K562 (cell line): ENCODE data around the gene GAL3ST1. TPM values are rescaled to one million over a fixed set of nuclear protein-coding genes. Genes with fewer than 3 reads are reported as not detected.

ENCODE experiments used
- ARHGAP35 ChIP-seq: fragments of 450-650 bp; IDR thresholded peaks from 2 replicates; pipeline ENCODE4 v1.6.1; 2018; ENCODE audit not compliant: partially characterized antibody
- BCLAF1 ChIP-seq, 2 experiments: fragments of 450-650 bp in 1 of 2; IDR thresholded peaks; 2 replicates each; pipeline ENCODE4 v1.6.1; 2011 to 2017; ENCODE audit warnings: low read depth in 2 of 2, antibody characterized with exemption in 1 of 2, borderline replicate concordance in 1 of 2, low read length in 1 of 2, mild to moderate bottlenecking in 1 of 2, mixed read lengths in 1 of 2; ENCODE audit not compliant: control insufficient read depth in 1 of 2
- CLOCK ChIP-seq: fragments of 250-450 bp; sonication (Bioruptor Pico); IDR thresholded peaks from 2 replicates; pipeline ENCODE4 v1.4.0; 2020; ENCODE audit warnings: mild to moderate bottlenecking, moderate library complexity, borderline replicate concordance
- DPF2 ChIP-seq: fragments of 450-650 bp; IDR thresholded peaks from 2 replicates; pipeline ENCODE4 v1.6.1; 2016
- E2F6 ChIP-seq, 2 experiments: IDR thresholded peaks; 2 replicates each; pipeline ENCODE4 v1.6.1; 2011; ENCODE audit warnings: borderline replicate concordance in 1 of 2, control low read depth in 1 of 2, low read depth in 1 of 2, low read length in 1 of 2, mild to moderate bottlenecking in 1 of 2, mixed read lengths in 1 of 2, moderate library complexity in 1 of 2; ENCODE audit not compliant: insufficient read depth in 1 of 2, insufficient read length in 1 of 2, poor library complexity in 1 of 2, severe bottlenecking in 1 of 2; ENCODE audit errors: extremely low read depth in 1 of 2
- NONO ChIP-seq, 2 experiments: fragments of 200-400 bp in 1 of 2; fragments of 450-650 bp in 1 of 2; formaldehyde crosslinking in 1 of 2; IDR thresholded peaks; 2 replicates each; pipeline ENCODE4 v1.6.1; 2017; ENCODE audit warnings: low read depth in 2 of 2, mild to moderate bottlenecking in 2 of 2, moderate library complexity in 2 of 2, low read length in 1 of 2
- PHF8 ChIP-seq: fragments of 200-600 bp; sonication (generic); IDR thresholded peaks from 2 replicates; pipeline ENCODE4 v1.6.1; 2012; ENCODE audit warnings: mixed run types, mild to moderate bottlenecking, inconsistent platforms, low read length, moderate library complexity, borderline replicate concordance
- RB1 ChIP-seq: fragments of 450-650 bp; IDR thresholded peaks from 2 replicates; pipeline ENCODE4 v1.6.1; 2017; ENCODE audit warnings: low read depth, mild to moderate bottlenecking
- TOE1 ChIP-seq, 2 experiments: fragments of 450-650 bp in 1 of 2; sonication (generic) in 1 of 2; formaldehyde crosslinking in 1 of 2; IDR thresholded peaks; 2 replicates each; pipeline versions ENCODE4 v1.7.1 to v1.8.0; 2016 to 2022; ENCODE audit warnings: borderline replicate concordance in 2 of 2, mild to moderate bottlenecking in 2 of 2, antibody characterized with exemption in 1 of 2, inconsistent platforms in 1 of 2, low read depth in 1 of 2, missing genetic modification reagents in 1 of 2, moderate library complexity in 1 of 2
- U2AF1 ChIP-seq: fragments of 200-400 bp; formaldehyde crosslinking; optimal IDR thresholded peaks from 2 replicates; pipeline ENCODE3; 2017; ENCODE audit warnings: mild to moderate bottlenecking, low read depth, low read length, moderate library complexity
- ZBTB33 ChIP-seq: sonication (generic); formaldehyde crosslinking; IDR thresholded peaks from 2 replicates; pipeline ENCODE4 v1.8.1; 2023; ENCODE audit warnings: mild to moderate bottlenecking, missing genetic modification reagents
- ZNF311 ChIP-seq: fragments of 250-450 bp; sonication (Bioruptor Pico); IDR thresholded peaks from 2 replicates; pipeline ENCODE4 v1.4.0; 2020; ENCODE audit warnings: mild to moderate bottlenecking, moderate library complexity
- ZNF785 ChIP-seq: fragments of 250-450 bp; sonication (Bioruptor Pico); IDR thresholded peaks from 2 replicates; pipeline ENCODE4 v1.4.0; 2020; ENCODE audit warnings: mild to moderate bottlenecking
- polyA plus RNA-seq, 8 experiments: library from polyadenylated mRNA; depleted of rRNA in 4 of 8; stranded (reverse) in 5 of 8; unstranded in 3 of 8; fragments of >200 nt; fragmentation: Nextera tagmentation in 2 of 8; fragmentation: Illumina TruSeq in 1 of 8; extraction: Ambion mirVana in 2 of 8; extraction: Trizol in 1 of 8; gene quantifications; 2 replicates each; pipeline versions ENCODE4 v1.2.1 to v1.2.3, GENCODE V29; 2011 to 2014; ENCODE audit warnings: inconsistent platforms in 1 of 8, missing spikeins in 1 of 8
- total RNA-seq, 7 experiments: library from RNA; depleted of rRNA in 6 of 7; stranded (reverse); fragments of >200 nt in 6 of 7; fragmentation: Illumina TruSeq in 2 of 7; extraction: Trizol in 2 of 7; gene quantifications; 2 replicates each; pipeline versions ENCODE4 v1.2.1 to v1.2.3, GENCODE V29; 2011 to 2021; ENCODE audit warnings: low replicate concordance in 1 of 7

The GAL3ST1 gene
- total and polyA plus RNA-seq, 9 of the 15 experiments (the other 6 are each of a cell fraction or from before 2014, with no cell fraction given), result 0.03 to 1.9 (median 0.33) TPM; not detected in 1

- TF ChIP-seq BCLAF1 (IDR thresholded peaks at IDR 0.05; ENCODE audit: borderline replicate concordance in 1 of 2, control insufficient read depth in 1 of 2, low read depth in 2 of 2, low read length in 1 of 2) (no peak), ZNF785 (CRISPR knock-in tag) (no peak), RB1 (no peak), ARHGAP35 (no peak), CLOCK (CRISPR knock-in tag) (no peak), ZBTB33 (CRISPR knock-in tag) (no peak), DPF2 (peak; percentile 76), NONO (IDR thresholded peaks at IDR 0.05; ENCODE audit: low read depth in 2 of 2, low read length in 1 of 2) (no peak), PHF8 (no peak; the same call in 1 of the 2 replicates), ZNF311 (no peak), E2F6 (IDR thresholded peaks at IDR 0.05; ENCODE audit: borderline replicate concordance in 1 of 2, extremely low read depth in 1 of 2, insufficient read depth in 1 of 2, insufficient read length in 1 of 2, low read depth in 1 of 2, low read length in 1 of 2, poor library complexity in 1 of 2, severe bottlenecking in 1 of 2) (peak; percentile 20 to 22), U2AF1 (no peak), TOE1 (IDR thresholded peaks at IDR 0.05; ENCODE audit: borderline replicate concordance) (no peak), TOE1 (CRISPR knock-in tag; IDR thresholded peaks at IDR 0.05; ENCODE audit: borderline replicate concordance, low read depth) (no peak)
Observed at GRCh38 chr22:30609260-30610185, 35.1 kb upstream of the GAL3ST1 start (continued).
